ACC112 (cell line): ENCODE results near the gene EXOSC5.

Source experiments
- H2AFZ ChIP-seq: fragments of 200-600 bp; sonication (generic); one replicate; pipeline ENCODE4 v1.6.0; 2017; ENCODE audit warnings: antibody characterized with exemption, low read length; ENCODE audit not compliant: unreplicated experiment
- H3K27ac ChIP-seq: fragments of 200-600 bp; sonication (generic); 2 replicates; pipeline ENCODE4 v1.5.1; 2014; ENCODE audit warnings: low read depth, mild to moderate bottlenecking, antibody characterized with exemption, low read length, moderate library complexity
- H3K27me3 ChIP-seq: fragments of 200-600 bp; sonication (generic); 2 replicates; pipeline ENCODE4 v1.6.1; 2014; ENCODE audit warnings: mild to moderate bottlenecking, antibody characterized with exemption, low read length, moderate library complexity, mixed read lengths; ENCODE audit not compliant: insufficient read depth
- H3K36me3 ChIP-seq: fragments of 200-600 bp; sonication (generic); 2 replicates; pipeline ENCODE4 v1.6.1; 2016; ENCODE audit warnings: mild to moderate bottlenecking, antibody characterized with exemption, low read length, moderate library complexity, mixed read lengths; ENCODE audit not compliant: insufficient read depth
- H3K4me1 ChIP-seq: fragments of 200-600 bp; sonication (generic); one replicate; pipeline ENCODE4 v1.6.1; 2016; ENCODE audit warnings: low read length, mixed read lengths; ENCODE audit not compliant: insufficient read depth, unreplicated experiment, control insufficient read depth
- H3K4me3 ChIP-seq: fragments of 200-600 bp; sonication (generic); 2 replicates; pipeline ENCODE4 v1.5.1; 2014; ENCODE audit warnings: mild to moderate bottlenecking, low read depth, low read length
- H3K79me2 ChIP-seq: fragments of 200-600 bp; sonication (generic); one replicate; pipeline ENCODE4 v1.6.0; 2016; ENCODE audit warnings: low read length; ENCODE audit not compliant: control insufficient read depth, unreplicated experiment, insufficient read depth

The EXOSC5 gene

DNA sequence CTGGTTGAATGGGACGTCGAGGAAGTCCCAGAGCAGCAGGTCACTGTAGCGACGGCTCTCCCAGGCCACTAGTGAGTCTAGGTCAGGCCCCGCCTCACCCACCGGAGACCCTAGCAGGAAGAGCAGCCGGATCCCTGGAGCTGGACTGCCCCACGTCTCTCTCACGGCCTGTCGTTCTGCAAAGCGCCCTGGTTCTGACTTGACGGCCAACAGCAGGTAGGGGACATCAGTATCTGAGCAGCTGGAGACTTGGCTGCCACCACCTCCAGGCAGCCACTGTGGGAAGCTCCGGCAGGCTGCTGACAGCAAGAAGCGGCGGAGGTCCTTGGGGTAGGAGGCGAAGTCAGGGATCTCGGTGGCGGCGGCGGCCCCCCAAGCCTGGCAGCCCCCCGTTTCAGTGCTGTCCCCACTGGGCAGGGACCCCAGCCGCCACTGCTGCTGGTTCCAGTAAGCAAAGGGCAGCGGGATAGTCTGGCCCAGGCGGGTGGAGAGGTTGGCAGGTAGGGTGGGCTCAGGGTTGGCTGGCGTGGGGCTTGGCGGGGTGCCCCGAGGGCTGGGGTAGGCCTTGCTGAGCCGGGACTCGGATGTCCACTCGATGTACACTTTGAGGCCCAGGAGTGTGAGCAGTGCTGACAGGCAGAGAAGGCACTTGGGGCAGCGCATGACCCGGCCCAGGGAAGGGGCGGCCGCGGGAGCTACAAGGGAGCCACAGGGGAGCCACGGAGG, 29.1 kb upstream of the EXOSC5 start:
- no peaks in the 10 kb centered on the region for H3K27me3 ChIP-seq
- H3K4me3 ChIP-seq: no peak overlapping the region
- no peak overlapping the region for H2AFZ ChIP-seq
- H3K36me3 ChIP-seq: no peaks in the 10 kb centered on the region
- no peaks in the 10 kb centered on the region for H3K79me2 ChIP-seq
- no peaks in the 10 kb centered on the region for H3K4me1 ChIP-seq
- no peak overlapping the region for H3K27ac ChIP-seq

- Histone ChIP-seq H3K27ac (no peak overlapping the region), H3K27me3 (no peaks in the 10 kb centered on the region), H3K4me1 (no peaks in the 10 kb centered on the region), H2AFZ (no peak overlapping the region), H3K36me3 (no peaks in the 10 kb centered on the region), H3K79me2 (no peaks in the 10 kb centered on the region), H3K4me3 (no peak overlapping the region)
These were observed 28.3 kb upstream of the EXOSC5 start for GRCh38 chr19:41425174-41426115.

- Histone ChIP-seq H3K79me2 (no peaks in the 10 kb centered on the region), H3K27ac (no peak overlapping the region)
These were observed 27.4 kb upstream of the EXOSC5 start for GRCh38 chr19:41424335-41425173.

DNA sequence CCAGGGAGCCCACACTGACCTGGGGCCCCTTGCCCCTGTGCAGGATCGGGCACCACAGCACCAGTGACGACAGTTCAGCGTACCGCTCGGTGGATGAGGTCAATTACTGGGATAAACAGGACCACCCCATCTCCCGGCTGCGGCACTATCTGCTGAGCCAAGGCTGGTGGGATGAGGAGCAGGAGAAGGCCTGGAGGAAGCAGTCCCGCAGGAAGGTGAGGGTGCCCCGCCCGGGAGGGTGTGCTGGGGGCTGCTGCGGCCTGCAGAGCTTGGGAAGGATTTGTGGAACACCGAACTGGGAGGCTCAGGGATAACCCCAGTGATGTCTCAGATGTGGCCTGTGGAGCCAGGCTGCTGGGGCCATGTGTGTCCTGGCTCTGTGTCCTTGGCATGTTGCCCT, 25.8 kb upstream of the EXOSC5 start:
- H3K36me3 ChIP-seq: no peaks in the 10 kb centered on the region
- H3K4me3 ChIP-seq: no peak overlapping the region
- no peaks in the 10 kb centered on the region for H3K27me3 ChIP-seq
- H3K27ac ChIP-seq: no peak overlapping the region
- H3K79me2 ChIP-seq: no peaks in the 10 kb centered on the region
- no peaks in the 10 kb centered on the region for H3K4me1 ChIP-seq
- H2AFZ ChIP-seq: no peak overlapping the region

More at GRCh38 chr19:41424335-41425173, 27.4 kb upstream of the EXOSC5 start:
- no peaks in the 10 kb centered on the region for H3K4me1 ChIP-seq
- H3K4me3 ChIP-seq: no peak overlapping the region
- no peak overlapping the region for H2AFZ ChIP-seq
- no peaks in the 10 kb centered on the region for H3K27me3 ChIP-seq
- no peaks in the 10 kb centered on the region for H3K36me3 ChIP-seq

GRCh38 chr19:41422456-41422855, 25.3 kb upstream of the EXOSC5 start:
- Histone ChIP-seq H3K27me3 (no peaks in the 10 kb centered on the region), H3K4me1 (no peaks in the 10 kb centered on the region), H3K79me2 (no peaks in the 10 kb centered on the region), H3K27ac (no peak overlapping the region), H3K36me3 (no peaks in the 10 kb centered on the region), H2AFZ (no peak overlapping the region), H3K4me3 (no peak overlapping the region)

GRCh38 chr19:41421973-41422372, 24.8 kb upstream of the EXOSC5 start:
- Histone ChIP-seq H2AFZ (no peak overlapping the region), H3K36me3 (no peaks in the 10 kb centered on the region), H3K27ac (no peak overlapping the region), H3K4me1 (no peaks in the 10 kb centered on the region), H3K79me2 (no peaks in the 10 kb centered on the region), H3K4me3 (no peak overlapping the region), H3K27me3 (no peaks in the 10 kb centered on the region)

- Histone ChIP-seq H3K36me3 (no peaks in the 10 kb centered on the region), H3K79me2 (no peaks in the 10 kb centered on the region), H2AFZ (no peak overlapping the region), H3K27me3 (no peaks in the 10 kb centered on the region), H3K27ac (no peak overlapping the region), H3K4me1 (no peaks in the 10 kb centered on the region), H3K4me3 (no peak overlapping the region)
These were observed 24.2 kb upstream of the EXOSC5 start for GRCh38 chr19:41421314-41421713.

- H3K27ac ChIP-seq: no peak overlapping the region
- H2AFZ ChIP-seq: no peak overlapping the region
- no peak overlapping the region for H3K4me3 ChIP-seq
- H3K27me3 ChIP-seq: no peaks in the 10 kb centered on the region
- H3K79me2 ChIP-seq: no peaks in the 10 kb centered on the region
- no peaks in the 10 kb centered on the region for H3K4me1 ChIP-seq
- no peaks in the 10 kb centered on the region for H3K36me3 ChIP-seq
These were observed 23.1 kb upstream of the EXOSC5 start for GRCh38 chr19:41420101-41420880.

DNA sequence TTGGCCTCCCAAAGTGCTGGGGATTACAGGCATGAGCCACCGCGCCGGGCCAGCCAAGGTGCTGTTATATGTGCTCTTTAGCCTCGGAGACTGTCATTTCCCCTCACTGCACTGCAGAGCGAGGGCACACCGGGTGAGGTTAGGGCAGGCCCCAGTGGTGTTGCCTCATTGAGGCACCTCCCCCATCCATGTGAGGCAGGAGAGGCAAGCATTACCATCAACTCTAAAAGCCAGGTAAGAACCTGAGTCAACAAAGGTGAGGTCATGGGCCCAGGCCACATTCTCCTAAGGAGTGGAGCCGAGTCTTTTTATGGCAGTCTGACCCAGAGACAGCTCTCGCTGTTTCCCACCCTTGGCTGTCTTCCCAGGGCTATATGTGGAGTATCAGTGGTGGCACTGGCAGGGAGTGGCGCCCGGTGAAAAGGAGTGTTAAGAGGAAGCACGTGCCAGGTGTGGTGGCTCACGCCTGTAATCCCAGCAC, 19.1 kb upstream of the EXOSC5 start:
- H2AFZ ChIP-seq: no peak overlapping the region
- no peaks in the 10 kb centered on the region for H3K79me2 ChIP-seq
- no peaks in the 10 kb centered on the region for H3K36me3 ChIP-seq
- no peaks in the 10 kb centered on the region for H3K27me3 ChIP-seq
- H3K4me3 ChIP-seq: no peak overlapping the region
- H3K4me1 ChIP-seq: no peaks in the 10 kb centered on the region
- H3K27ac ChIP-seq: no peak overlapping the region

DNA sequence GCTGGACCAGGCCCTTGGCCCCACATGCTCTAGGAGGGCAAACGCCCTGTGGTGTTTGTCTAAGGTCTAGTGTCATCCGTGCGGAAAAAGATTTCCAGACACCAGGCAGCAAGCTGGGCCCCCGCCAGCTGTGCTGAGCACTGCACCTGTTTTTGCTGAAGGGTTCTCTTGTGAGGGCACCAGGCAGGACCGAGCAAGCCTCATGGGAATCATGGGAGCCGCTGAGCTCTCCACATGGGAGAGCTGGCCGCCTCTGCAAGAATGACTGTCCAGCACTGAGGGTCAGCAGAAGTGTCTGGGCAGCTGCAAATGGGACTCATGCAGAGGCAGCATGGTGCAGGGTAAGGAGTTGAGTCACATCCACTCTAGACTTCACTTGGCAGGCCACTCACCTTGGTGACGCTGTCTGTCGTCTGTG, 18.0 kb upstream of the EXOSC5 start:
- Histone ChIP-seq H3K4me3 (no peak overlapping the region), H3K27ac (no peak overlapping the region), H3K36me3 (no peaks in the 10 kb centered on the region), H3K4me1 (no peaks in the 10 kb centered on the region), H3K27me3 (no peaks in the 10 kb centered on the region), H2AFZ (no peak overlapping the region), H3K79me2 (no peaks in the 10 kb centered on the region)
